HG03060 (cell line): ENCODE results near the gene KREMEN1.

Source experiments
- ATAC-seq: cut with Tn5 transposase; IDR thresholded peaks from one replicate; pipeline ENCODE4 v1.9.1; 2021; ENCODE audit warnings: low read depth, moderate number of reproducible peaks; ENCODE audit not compliant: unreplicated experiment

KREMEN1 gene

GRCh38 chr22:29048822-29049654 is 23.8 kb upstream of the KREMEN1 start:
- no peak for ATAC-seq

- ATAC-seq: no peak
Observed at GRCh38 chr22:29049655-29050263, 23.1 kb upstream of the KREMEN1 start.

GRCh38 chr22:29050457-29050856 is 22.4 kb upstream of the KREMEN1 start:
- ATAC-seq: no peak

- no peak for ATAC-seq
Observed at GRCh38 chr22:29053048-29053702, 19.7 kb upstream of the KREMEN1 start.

GRCh38 chr22:29054251-29054767 is 18.5 kb upstream of the KREMEN1 start:
- no peak for ATAC-seq

GRCh38 chr22:29055192-29055830 is 17.5 kb upstream of the KREMEN1 start:
- no peak for ATAC-seq

GRCh38 chr22:29056472-29056871 is 16.4 kb upstream of the KREMEN1 start:
- ATAC-seq: no peak

- ATAC-seq: no peak
Observed at GRCh38 chr22:29060251-29060869, 12.5 kb upstream of the KREMEN1 start.

GRCh38 chr22:29060931-29061330 is 11.9 kb upstream of the KREMEN1 start:
- ATAC-seq: no peak

- ATAC-seq: no peak
Observed at GRCh38 chr22:29061773-29062172, 11.1 kb upstream of the KREMEN1 start, which contains the start of gene C22orf31. Gene C22orf31, minus strand, starts transcription at chr22:29061831. Its CDS starts 39 bp downstream, at chr22:29061792.

- ATAC-seq: no peak
Observed at GRCh38 chr22:29062286-29062821, 10.5 kb upstream of the KREMEN1 start.

- ATAC-seq: no peak
Observed at GRCh38 chr22:29065468-29066190, 7.2 kb upstream of the KREMEN1 start.

- ATAC-seq: no peak
Observed at GRCh38 chr22:29069463-29069862, 3.4 kb upstream of the KREMEN1 start.

GRCh38 chr22:29070490-29070889 is 2.3 kb upstream of the KREMEN1 start:
- ATAC-seq: no peak

- no peak for ATAC-seq
Observed at GRCh38 chr22:29071261-29072045, 1.4 kb upstream of the KREMEN1 start.

GRCh38 chr22:29072193-29072978 is 449 bp upstream of the KREMEN1 start:
- ATAC-seq: peak; percentile 55

- ATAC-seq: no peak
Observed at GRCh38 chr22:29073618-29074275, 912 bp downstream of the KREMEN1 start.
